HG03439 (cell line): ENCODE results near the gene POR.
"Not testable (repeated sequence)": the region's sequence is repeated elsewhere in the genome, so short reads cannot be mapped to it uniquely, and the experiment has no call there.

Experiments used
- ATAC-seq: cut with Tn5 transposase; IDR thresholded peaks from one replicate; pipeline ENCODE4 v1.9.1; 2021; ENCODE audit warnings: mild to moderate bottlenecking, moderate library complexity; ENCODE audit not compliant: unreplicated experiment

POR gene

GRCh38 chr7:75988568-75989499, 73.9 kb downstream of the POR start:
- ATAC-seq = no peak

DNA sequence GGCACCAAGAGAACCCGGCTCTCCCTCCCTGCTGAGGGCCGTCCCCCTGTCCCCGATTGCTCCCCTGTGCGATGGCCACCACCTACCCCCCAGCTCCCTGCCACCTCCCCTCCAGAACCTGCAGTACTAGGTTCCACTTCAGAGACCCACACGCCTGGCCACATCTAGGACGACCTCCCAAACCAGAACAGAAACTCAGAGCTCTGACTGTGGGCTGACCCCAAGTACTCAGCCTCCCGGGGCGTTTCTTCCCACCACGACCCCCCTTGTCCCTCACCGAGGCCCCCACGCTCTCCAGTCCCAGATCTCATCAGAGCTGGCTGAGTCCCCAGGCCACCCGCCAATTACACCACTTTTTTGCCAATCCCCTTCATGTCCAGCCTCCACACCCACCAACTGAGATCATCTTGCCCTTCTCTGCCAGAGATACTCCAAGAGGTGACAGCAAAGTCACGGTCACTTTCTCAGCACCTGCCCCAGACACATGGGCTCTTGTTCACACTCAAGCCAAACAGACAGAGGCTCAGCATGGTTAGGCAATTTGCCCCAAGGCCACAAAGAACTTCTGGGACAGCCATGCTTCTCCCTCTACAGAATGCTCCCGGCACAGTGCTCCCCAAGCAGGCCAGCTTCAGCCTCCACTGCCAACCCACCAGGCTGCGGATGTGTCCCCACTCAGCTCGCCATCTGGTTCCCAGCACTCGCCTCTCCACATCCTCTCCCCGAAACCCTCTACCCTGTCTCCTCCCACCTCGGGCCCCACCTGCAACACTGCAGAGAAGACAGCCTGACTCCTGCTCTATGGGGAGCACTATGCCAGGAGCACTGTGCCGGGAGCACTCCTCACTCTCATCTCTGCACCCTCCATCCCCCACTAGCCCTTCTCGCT, 74.8 kb downstream of the POR start:
- no peak for ATAC-seq

GRCh38 chr7:75991531-75992082, 76.7 kb downstream of the POR start:
- no peak for ATAC-seq

GRCh38 chr7:75992083-75992755, 77.3 kb downstream of the POR start:
- no peak for ATAC-seq

DNA sequence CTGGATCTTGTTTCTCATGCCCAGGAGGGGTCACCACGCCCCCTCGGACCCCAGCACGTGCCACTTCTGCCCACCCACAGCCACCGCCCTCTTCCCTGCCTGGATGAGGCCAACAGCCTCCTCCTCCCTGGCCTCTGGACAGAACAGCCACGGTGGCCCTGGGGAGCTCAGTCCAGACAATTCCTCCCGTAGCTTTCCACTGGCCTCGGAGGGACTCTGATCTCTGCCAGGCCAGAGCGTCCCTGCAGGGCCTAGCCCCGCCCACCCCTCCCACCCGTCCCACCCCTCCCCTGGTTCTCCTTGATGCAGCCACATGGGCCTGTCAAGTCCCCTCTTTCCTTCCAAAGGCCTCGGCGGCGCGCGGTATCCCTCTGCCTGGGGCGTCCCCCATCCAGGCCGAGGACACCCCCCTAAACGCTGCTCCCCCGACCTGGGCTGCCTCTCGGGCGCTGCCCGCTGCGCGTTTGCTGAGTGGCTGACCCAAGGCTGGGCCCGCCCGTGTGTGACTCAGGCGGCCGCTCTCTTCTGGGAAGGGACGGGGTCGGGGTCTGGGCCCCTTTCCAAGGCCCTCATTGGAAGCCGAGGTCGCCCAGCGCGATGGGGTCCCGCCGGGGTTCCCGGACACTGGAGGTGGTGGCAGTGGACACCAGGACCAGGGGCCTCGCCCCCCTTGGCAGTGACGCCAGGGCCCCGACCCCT, 78.9 kb downstream of the POR start:
- ATAC-seq = peak; percentile 8

GRCh38 chr7:75994388-75995051, 79.6 kb downstream of the POR start, which contains the start of gene TMEM120A:
TSS of gene TMEM120A (minus strand) at chr7:75994595. CDS start at chr7:75994570, 25 bp downstream.
- peak; percentile 88 for ATAC-seq

DNA sequence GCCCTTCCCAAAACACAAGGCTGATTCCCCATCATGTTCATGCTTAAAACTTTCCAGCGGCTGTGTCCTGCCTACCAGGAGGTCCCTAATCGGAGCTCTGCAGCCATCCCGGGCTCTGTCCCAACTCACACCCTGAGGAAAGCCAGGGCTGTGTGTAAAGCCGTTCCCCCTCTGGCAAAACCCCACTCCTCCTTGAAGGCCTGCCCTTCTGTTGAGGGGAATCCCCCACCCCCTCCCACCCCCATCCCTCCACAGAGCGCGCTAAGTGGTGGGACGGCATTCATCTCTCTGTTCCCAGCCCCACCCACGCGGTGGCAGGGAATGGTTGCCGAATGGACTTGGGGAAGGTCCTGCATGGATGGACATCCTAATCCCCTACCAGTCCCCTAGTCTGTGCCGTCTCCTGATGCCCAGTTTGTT, 80.1 kb downstream of the POR start:
- ATAC-seq = no peak

DNA sequence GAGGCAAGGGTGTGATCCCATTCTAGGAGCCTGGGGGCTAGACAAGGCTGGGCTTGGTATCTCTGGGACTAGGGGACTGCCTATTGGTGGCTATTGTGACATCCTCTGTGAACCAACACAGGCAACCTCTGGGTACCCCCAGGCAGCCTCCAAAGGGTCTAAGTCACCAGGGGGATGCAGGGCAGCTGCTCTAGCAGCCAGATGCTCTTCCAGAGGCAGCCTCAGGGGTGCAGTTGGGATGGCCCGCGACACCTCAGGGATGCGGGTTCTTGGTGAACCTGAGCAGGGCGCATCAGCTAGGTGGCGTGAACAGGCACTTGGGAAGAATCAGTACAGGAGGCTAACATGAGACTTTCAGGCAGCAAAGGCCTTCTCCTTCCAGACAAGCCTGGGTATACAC, 81.0 kb downstream of the POR start:
- no peak for ATAC-seq

- no peak for ATAC-seq
These were observed 81.5 kb downstream of the POR start for GRCh38 chr7:75996476-75996875.

DNA sequence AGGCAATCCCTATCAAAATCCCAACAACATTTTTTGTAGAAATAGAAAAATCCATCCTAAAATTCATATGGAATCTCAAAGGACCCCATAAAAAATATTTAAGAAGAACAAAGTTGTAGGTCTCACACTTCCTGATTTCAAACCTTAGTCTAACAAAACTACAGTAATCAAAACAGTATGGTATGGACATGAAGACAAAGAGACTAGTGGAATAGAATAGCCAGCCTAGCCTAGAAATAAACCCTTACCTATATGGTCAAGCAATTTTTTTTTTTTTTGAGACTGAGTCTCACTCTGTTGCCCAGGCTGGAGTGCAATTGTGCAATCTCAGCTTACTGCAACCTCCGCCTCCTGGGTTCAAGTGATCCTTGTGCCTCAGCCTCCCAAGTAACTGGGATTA, 83.1 kb downstream of the POR start:
- ATAC-seq = no peak

- no peak for ATAC-seq
These were observed 85.6 kb downstream of the POR start for GRCh38 chr7:76000566-76000965.

DNA sequence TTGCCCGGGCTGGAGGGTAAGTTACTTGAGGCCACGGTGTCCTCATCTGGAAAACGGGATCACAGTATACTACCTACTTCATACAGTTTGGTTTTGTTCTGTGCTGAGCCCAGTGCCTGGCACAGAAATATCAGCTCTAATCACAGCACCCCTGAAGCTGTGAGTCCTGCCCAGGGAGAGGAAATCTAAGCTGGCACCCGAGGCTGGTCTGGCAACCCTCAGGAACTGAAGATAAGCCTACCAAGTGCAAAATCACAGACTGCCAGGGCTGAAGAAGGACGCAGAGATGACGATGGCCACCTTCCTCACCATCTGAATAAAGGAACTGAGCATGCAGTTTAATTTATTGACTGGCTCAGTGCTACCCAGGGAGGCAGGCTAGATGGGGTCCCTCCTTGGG, 87.2 kb downstream of the POR start:
- ATAC-seq = no peak

DNA sequence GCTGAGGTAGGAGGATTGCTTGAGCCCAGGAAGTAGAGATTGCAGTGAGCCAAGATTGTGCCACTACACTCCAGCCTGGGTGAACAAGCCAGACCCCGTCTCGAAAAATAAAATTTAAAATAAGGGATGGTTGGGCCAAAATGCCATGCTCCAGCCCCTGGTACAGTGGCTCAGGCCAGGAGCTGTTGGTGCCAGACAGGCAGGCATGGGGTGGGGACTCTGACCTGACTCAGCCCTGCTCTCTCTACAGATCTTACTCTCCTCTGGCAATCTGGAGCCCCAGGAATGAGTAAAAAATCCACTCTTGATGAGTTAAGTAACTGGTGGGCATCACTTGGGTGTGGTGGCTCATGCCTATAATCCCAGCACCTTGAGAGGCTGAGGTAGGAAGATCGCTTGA, 87.9 kb downstream of the POR start:
- ATAC-seq = no peak

- no peak for ATAC-seq
These were observed 88.4 kb downstream of the POR start for GRCh38 chr7:76003351-76003750.

- ATAC-seq = not testable (repeated sequence)
These were observed 90.0 kb downstream of the POR start for GRCh38 chr7:76005004-76005403.

DNA sequence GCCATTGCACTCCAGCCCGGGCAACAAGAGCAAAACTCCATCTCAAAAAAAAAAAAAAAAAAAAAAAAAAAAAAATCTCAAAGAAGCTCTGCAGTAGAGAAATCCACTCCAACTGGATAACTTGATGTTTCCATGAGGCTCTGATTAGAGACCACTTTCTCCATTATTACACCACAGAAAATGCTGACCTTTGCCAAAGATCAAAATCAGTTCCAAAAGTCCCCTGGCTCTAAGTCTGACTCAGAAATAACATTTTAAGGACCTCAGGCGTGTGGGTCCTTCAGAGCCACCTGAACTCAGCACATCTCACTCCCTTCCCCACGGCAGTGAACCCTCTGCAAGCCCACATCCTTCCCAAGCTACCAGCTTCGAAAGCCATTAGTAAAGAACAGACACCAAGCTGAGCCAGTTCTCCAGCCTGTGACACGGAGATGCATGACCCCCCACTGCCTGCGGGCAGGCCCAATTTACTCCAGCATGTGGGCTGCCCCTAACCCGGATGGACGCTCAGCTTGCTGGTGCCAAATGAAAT, 93.3 kb downstream of the POR start:
- ATAC-seq = no peak

DNA sequence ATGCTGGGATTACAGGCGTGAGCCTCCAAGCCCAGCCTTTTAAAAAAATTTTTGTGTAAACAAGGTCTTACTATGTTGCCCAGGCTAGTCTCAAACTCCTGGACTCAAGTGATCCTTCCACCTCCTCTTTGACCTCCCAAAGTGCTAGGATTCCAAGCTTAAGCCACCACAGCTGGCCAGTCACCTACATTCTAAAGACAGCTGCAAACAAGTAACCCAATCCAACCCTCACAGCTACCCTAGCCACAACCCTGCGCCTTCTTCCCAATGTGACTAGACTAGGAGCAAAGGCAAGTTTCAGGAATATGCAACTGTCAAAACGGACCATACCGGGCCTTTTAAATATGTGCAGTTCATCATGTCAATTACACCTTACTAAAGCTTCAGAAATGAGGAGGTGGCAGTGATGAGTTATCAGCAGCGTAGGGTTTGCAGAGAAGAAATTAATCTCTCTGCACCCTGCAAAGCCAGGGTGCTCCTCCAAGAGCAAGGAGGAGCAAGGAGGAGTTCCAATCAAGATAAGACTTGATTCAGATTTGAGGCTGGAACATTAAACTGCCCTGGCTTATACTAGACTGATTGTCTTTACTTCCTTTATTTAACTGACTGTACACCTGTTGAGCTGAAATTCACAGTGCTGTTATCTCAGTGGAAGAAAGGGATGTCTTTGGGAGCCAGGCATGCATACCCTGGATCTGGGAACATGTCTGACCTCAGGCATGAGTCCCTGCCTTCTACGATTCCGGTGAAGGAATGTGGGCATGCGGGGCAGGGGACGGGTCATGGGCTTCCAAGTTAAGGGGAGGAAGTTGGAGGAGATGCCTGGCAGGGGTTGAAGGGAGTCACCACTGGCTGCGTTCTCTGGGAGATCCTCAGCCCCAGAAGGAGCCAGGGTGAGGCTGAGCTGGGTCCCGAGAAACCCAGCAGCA, 95.0 kb downstream of the POR start:
- ATAC-seq = no peak

- ATAC-seq = no peak
These were observed 96.5 kb downstream of the POR start for GRCh38 chr7:76011442-76011861.
